ENCODE measurements around the gene NR4A3. TPM values are rescaled to one million over a fixed set of nuclear protein-coding genes. Genes with fewer than 3 reads are reported as not detected.

NR4A3 gene
- total RNA-seq (2021) = 0.20 and 0.24 TPM in 2 replicates
- long read RNA-seq = 0 reads

DNA sequence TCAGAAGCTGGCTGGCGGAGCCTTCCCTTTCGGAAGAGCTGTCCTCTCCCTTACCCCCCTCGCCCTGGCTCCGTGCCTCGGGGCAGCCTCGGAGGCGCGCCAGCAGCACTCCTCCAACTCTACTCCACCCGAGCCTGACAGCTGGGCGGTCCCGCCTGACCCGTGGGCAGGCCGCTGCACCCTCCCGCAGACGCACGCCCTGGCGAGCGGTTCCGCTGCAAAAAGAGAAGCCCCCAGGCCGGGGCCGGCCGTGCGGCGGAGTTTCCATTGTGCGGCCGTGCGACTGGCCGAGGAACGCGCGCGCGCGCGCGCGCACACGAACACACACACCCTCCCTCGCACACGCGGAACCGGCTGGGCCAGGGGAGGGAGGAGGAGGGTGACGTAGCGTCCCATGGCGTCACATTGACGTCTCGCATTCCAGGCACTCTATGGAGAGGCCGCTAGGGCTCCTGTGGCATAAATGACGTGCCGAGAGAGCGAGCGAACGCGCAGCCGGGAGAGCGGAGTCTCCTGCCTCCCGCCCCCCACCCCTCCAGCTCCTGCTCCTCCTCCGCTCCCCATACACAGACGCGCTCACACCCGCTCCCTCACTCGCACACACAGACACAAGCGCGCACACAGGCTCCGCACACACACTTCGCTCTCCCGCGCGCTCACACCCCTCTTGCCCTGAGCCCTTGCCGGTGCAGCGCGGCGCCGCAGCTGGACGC is at the start of gene NR4A3:
Gene NR4A3, plus strand, starts transcription at position 490 of the 713 bp plus-strand sequence. CDS start 6,158 bp downstream, outside the sequence.
- peak within 1 kb of the TSS; percentile 98 for H3K4me2 ChIP-seq (ENCODE audit: insufficient read depth, insufficient read length, low read length)
- H3K36me3 Mint-ChIP-seq (ENCODE audit: insufficient read depth in 1 of 3, low read depth in 3 of 3) = peaks cover 0 to 2% (median 0%) of the 10 kb centered on the region in 3 experiments; a peak in 2 of 7 replicates
- peak; percentile 87 for DNase-seq
- peaks cover 47% of the 10 kb centered on the region in 2 experiments for H3K4me1 Mint-ChIP-seq
- H2BK120ac ChIP-seq (ENCODE audit: low read depth, low read length, poor library complexity, severe bottlenecking) = no peak within 1 kb of the TSS
- no peak within 1 kb of the TSS for H4K5ac ChIP-seq (ENCODE audit: insufficient read length, low read depth, low read length)
- H3K27ac Mint-ChIP-seq = peak within 1 kb of the TSS in 2 of 3 experiments; percentile 32 to 94; a peak in 3 of 7 replicates
- no peak within 1 kb of the TSS for H2AFZ ChIP-seq (ENCODE audit: low read length)
- no peak within 1 kb of the TSS for H4K91ac ChIP-seq (ENCODE audit: insufficient read length, low read depth, low read length)
- peak within 1 kb of the TSS; percentile 86 to 96 for H3K4me3 Mint-ChIP-seq
- H3K14ac ChIP-seq (ENCODE audit: insufficient read depth, low read length) = no peak within 1 kb of the TSS
- peaks cover 0 to 3% of the 10 kb centered on the region in 2 experiments; a peak in 2 of 5 replicates for H3K9me3 Mint-ChIP-seq
- peak within 1 kb of the TSS; percentile 1 for H3K9ac ChIP-seq (ENCODE audit: extremely low read depth, insufficient read length, low read length)
- H2BK20ac ChIP-seq (ENCODE audit: low read depth, low read length, poor library complexity, severe bottlenecking) = no peak within 1 kb of the TSS
- H4K8ac ChIP-seq (replicated peaks; ENCODE audit: insufficient read length, low read depth, low read length) = no peak within 1 kb of the TSS
- no peaks in the 10 kb centered on the region for H3K9me3 ChIP-seq (ENCODE audit: control insufficient read depth, low read depth, low read length)
- H3T11ph ChIP-seq (ENCODE audit: low read length) = no peak within 1 kb of the TSS
- H4K20me1 ChIP-seq (ENCODE audit: control insufficient read depth, insufficient read depth, insufficient read length) = no peaks in the 10 kb centered on the region
- H3K79me1 ChIP-seq (ENCODE audit: insufficient read depth, low read depth, low read length, poor library complexity, severe bottlenecking) = no peaks in the 10 kb centered on the region
- H3K23me2 ChIP-seq (ENCODE audit: insufficient read length, low read depth, low read length, poor library complexity, severe bottlenecking) = peaks cover 50% of the 10 kb centered on the region
- H3K18ac ChIP-seq (ENCODE audit: insufficient read length, low read depth, low read length) = peak within 1 kb of the TSS; percentile 69
- no peaks in the 10 kb centered on the region for H3K79me2 ChIP-seq (ENCODE audit: insufficient read depth, low read length)
- H3K4me1 ChIP-seq (ENCODE audit: insufficient read depth, low read length) = peaks cover 8% of the 10 kb centered on the region; the same call in 1 of the 2 replicates
- no peak within 1 kb of the TSS for H2AK5ac ChIP-seq (ENCODE audit: insufficient read length, low read length)
- H3K27me3 Mint-ChIP-seq (ENCODE audit: low read depth) = peaks cover 68% of the 10 kb centered on the region
- no peak within 1 kb of the TSS for H3K27ac ChIP-seq (ENCODE audit: insufficient read length, low read depth, low read length)
- no peak within 1 kb of the TSS for H2BK12ac ChIP-seq (ENCODE audit: insufficient read length, low read depth, low read length)
- peaks cover 45% of the 10 kb centered on the region for H3K27me3 ChIP-seq (ENCODE audit: insufficient read depth, low read length)
- TF ChIP-seq, protein P1, sequence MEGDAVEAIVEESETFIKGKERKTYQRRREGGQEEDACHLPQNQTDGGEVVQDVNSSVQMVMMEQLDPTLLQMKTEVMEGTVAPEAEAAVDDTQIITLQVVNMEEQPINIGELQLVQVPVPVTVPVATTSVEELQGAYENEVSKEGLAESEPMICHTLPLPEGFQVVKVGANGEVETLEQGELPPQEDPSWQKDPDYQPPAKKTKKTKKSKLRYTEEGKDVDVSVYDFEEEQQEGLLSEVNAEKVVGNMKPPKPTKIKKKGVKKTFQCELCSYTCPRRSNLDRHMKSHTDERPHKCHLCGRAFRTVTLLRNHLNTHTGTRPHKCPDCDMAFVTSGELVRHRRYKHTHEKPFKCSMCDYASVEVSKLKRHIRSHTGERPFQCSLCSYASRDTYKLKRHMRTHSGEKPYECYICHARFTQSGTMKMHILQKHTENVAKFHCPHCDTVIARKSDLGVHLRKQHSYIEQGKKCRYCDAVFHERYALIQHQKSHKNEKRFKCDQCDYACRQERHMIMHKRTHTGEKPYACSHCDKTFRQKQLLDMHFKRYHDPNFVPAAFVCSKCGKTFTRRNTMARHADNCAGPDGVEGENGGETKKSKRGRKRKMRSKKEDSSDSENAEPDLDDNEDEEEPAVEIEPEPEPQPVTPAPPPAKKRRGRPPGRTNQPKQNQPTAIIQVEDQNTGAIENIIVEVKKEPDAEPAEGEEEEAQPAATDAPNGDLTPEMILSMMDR (conservative IDR thresholded peaks at IDR 0.05) = peak; percentile 34; the same call in 1 of the 3 replicates
- no peak within 1 kb of the TSS for H3K23ac ChIP-seq (ENCODE audit: insufficient read length, low read depth, low read length)
- no peak within 1 kb of the TSS for H2BK5ac ChIP-seq (ENCODE audit: insufficient read length, low read length)
- H3K56ac ChIP-seq (ENCODE audit: insufficient read length, low read depth, low read length) = no peak within 1 kb of the TSS
- no peak within 1 kb of the TSS for H2BK15ac ChIP-seq (ENCODE audit: low read depth, low read length)
- WGBS (ENCODE audit: extremely low coverage, insufficient read length, low lambda C conversion rate) = no CpG with 5 or more reads among the region's 75 CpGs
- no peak within 1 kb of the TSS for H3K4ac ChIP-seq (ENCODE audit: low read depth, low read length)

All from H9 (cell line).